RCC 7860 (cell line): Measurements from ENCODE around the gene RAB11FIP3.
A peak's percentile ranks its signal among the peaks of the same experiment; 100 is the strongest.
"Not testable (repeated sequence)": the region's sequence is repeated elsewhere in the genome, so short reads cannot be mapped to it uniquely, and the experiment has no call there.

ENCODE experiments used
- DNase-seq: peaks from one replicate; pipeline ENCODE4 v3.0.0-alpha.2; 2015; ENCODE audit warnings: low spot score
- FAIRE-seq: peaks from 2 replicates; lab custom pipeline; 2012; peaks lifted over from hg19 to GRCh38; lab: Jason Lieb, UNC

The RAB11FIP3 gene

DNA sequence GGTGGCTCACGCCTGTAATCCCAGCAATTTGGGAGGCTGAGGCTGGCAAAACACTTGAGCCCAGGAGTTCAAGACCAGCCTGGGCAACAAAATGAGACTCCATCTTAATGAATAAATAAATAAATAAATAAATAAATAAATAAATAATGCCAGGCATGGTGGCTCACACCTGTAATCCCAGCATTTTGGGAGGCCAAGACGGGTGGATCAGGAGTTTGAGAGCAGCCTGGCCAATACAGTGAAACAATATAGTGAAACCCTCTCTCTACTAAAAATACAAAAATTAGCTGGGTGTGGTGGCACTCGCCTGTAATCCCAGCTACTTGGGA is 10.3 kb upstream of the RAB11FIP3 start:
- FAIRE-seq, DNase-seq: not testable (repeated sequence)

DNA sequence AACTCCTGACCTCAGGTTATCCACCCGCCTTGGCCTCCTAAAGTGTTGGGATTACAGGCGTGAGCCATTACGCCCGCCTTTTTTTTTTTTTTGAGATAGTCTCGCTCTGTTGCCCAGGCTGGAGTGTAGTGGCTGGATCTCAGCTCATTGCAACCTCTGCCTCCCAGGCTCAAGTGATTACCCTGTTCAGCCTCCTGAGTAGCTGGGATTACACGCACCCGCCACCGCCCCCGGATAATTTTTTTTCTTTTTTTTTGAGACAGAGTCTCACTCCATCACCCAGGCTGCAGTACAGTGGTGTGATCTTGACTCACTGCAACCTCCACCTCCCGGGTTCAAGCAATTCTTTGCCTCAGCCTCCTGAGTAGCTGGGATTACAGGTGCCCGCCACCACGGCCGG is 3.3 kb upstream of the RAB11FIP3 start:
- not testable (repeated sequence) for FAIRE-seq, DNase-seq

DNA sequence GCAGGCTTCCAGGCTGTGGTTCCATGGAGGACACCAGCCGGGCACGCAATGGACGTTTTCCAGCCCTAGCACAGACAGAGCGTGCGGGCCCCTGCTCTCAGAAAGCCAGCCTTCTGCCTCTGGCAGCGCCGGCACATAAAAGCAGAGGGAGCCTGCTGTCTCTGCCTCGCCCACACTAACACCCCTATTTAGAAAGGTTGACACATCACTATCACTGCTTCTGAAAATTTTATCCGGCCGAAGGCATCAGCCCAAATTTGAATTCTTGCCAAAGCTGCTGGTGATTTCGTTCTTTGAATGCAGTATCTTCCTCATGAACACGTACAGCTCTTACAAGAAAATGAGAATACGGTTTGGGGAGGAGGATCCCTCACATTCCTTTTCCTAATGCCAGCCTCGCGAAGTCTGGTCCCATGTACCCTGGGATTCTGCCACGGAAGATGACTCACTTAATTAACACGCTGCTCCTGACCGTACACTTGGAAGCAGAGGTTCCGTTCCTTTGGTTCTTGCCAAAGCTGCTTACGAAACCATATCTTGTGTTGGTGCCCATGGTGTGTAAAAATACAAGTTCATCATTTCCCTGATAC is 1.3 kb upstream of the RAB11FIP3 start:
- peak; percentile 91 for DNase-seq
- FAIRE-seq, result peak; percentile 89

DNA sequence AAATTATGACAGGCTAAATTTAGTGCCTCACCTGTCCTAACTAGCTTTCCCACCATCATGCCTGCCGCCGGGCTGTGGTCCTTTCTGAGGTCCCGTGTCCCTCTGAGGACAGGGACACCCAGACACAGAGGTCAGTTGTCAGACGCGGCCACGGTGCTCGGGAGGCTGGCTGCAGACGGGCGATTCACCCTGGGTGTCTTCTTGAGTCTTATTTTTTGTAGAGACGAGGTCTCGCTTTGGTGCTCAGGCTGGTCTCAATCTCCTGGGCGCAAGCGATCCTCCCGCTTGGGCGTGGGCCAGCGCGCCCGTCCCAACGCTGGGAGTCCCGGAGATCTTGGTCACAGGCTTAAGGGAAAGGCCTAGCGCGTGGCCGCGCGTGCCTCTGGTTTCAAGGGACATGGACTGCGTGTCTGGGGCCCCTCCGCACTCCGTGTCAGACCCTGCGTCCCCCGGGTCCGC is 797 bp upstream of the RAB11FIP3 start:
- no peak for DNase-seq
- FAIRE-seq, result no peak

DNA sequence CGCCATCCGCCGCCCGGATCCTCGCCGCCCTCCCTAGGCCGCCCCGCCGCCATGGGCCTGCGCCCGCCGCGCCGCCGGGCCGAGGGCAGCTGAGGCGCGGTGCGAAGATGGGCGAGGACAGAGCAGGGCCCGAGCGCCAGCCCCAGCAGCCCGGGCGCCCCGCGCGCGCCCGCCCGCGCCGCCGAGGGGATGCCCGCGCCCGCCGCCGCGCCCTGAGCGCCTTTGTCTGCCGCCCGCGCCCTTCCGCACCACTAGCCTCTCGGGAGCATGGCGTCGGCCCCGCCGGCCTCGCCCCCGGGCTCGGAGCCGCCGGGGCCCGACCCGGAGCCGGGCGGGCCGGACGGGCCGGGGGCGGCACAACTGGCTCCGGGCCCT is 278 bp downstream of the RAB11FIP3 start:
- no peak for FAIRE-seq
- DNase-seq, result no peak

DNA sequence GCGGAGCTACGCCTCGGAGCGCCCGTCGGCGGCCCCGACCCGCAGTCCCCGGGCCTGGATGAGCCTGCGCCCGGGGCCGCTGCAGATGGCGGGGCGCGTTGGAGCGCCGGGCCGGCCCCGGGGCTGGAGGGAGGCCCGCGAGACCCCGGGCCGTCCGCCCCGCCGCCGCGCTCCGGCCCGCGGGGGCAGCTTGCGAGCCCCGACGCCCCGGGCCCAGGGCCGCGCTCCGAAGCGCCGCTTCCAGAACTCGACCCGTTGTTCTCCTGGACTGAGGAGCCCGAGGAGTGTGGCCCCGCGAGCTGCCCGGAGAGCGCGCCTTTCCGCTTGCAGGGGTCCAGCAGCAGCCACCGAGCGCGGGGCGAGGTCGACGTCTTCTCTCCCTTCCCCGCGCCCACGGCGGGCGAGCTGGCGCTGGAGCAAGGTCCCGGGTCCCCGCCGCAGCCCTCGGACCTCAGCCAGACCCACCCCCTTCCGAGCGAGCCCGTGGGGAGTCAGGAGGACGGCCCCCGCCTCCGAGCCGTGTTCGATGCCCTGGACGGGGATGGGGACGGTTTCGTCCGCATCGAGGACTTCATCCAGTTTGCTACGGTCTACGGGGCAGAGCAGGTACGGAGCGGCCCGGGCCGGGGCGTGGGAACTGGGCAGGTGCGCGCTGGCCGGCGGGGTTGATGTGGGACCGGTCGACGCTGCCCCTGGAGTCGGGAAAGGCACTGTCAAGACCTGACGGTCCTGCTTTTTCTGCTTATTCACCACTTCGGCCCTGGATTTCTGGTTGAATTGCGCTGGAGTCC is 861 bp downstream of the RAB11FIP3 start:
- DNase-seq (no peak), FAIRE-seq (no peak)

DNA sequence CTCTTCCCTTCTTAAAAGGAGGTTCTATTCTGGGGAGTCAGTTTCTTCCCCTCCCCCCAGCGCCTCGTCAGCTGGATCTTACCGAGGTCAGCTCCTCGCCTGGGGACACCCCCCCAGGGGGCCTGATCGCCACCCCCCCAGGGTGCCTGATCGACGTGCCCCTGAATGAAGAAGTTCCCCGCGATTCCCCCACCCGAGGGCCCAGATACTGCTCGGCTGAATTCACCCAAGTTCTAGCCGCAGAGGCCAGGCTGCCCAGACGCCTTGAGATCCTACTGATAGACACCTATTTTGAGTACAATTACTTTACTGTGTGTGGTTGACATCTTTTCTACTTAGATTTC is 1.4 kb downstream of the RAB11FIP3 start:
- FAIRE-seq (no peak), DNase-seq (no peak)

DNA sequence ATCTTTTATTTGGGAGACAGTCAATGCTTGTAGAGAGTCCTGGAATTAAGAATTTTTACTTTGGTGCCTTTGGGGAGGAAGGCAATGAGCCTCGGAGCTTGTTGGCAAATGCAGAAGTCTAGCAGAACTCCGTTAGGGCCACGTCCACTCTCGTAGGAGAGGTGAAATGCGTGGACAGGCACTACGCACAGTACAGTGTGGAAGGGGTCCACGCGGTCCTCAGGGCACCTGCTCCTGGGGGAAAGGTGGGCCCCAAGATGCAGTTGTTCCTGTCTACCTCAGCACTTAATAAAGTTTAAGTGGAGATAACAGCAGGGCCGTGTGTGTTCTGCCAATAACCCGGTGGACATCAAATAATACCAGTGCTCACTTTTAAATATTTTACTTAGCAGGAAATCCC is 1.8 kb downstream of the RAB11FIP3 start:
- FAIRE-seq (no peak), DNase-seq (no peak)

DNA sequence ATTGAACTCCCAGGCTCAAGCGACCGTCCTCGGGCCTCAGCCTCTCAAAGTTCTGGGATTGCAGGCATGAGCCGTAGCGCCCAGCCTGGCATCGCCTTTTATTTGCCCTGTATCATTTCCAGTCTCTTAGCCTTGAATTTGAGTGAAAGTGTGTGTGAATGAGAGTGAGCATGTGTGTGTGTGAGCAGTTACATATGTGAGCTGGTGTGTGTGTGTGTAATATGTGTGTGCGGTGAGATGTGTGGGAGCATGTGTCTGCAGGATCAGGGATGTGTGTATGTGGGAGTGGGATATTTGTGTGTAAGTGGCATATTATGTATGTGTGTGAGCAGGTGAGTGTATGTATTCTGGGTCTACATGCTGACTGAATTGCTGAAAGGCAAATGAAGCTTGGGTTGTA is 5.5 kb downstream of the RAB11FIP3 start:
- DNase-seq, result no peak
- FAIRE-seq, result no peak

DNA sequence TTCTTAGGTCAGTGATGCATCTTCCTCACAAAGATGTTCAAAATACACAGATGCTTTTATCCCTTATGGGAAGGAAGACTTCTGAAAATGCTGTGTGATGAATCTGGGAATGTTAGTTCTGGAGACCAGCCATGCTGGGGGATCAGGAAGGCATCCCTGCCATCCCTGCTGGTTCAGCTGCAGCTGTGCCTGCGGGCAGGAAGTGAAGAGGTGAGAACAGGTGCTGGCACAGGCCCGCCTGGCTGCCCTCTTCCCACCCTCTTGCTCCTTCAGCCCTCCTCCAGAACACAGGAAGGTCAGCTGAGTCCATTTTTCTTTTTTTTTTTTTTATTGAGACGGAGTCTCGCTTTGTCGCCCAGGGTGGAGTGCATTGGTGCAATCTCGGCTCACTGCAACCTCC is 15.2 kb downstream of the RAB11FIP3 start:
- DNase-seq (no peak), FAIRE-seq (no peak)

DNA sequence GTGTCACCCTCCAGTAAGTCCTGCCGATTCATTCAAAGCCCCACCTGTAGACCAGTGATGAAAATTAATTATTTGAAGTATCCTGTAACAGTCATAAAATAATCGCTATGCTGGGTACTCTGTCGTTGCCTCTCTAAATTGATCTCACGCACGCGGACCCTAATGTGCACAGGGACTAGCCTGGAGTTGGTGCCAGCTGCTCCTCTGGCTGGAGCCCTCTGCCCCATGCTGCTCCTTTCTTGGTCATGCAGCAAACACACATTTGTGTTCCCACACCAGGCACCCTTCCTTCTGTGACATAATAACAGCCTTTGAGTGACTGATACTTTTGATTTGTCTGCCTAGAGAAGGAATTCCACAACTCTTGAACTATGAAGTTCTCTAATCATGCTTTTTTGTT is 16.0 kb downstream of the RAB11FIP3 start:
- FAIRE-seq (no peak), DNase-seq (no peak)

DNA sequence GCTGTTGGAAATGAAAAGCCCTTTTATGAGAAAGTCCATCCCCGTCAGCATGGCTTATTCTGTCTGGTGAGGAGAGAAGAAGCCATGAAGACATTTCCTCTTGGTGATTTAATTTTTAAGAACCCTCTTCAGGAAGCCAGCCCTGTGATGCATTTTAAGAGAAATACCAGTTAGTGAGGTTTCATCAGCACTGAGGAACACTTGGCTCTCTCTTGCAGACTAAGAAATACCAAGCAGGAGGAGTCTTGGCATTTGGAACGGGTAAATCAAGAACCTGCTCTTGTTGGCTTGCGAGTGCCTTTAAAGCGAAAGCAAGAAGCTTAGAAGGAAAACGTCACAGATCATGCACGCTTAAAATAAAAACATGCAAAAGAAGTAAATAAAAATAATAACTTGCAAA is 17.5 kb downstream of the RAB11FIP3 start:
- FAIRE-seq (no peak), DNase-seq (no peak)

DNA sequence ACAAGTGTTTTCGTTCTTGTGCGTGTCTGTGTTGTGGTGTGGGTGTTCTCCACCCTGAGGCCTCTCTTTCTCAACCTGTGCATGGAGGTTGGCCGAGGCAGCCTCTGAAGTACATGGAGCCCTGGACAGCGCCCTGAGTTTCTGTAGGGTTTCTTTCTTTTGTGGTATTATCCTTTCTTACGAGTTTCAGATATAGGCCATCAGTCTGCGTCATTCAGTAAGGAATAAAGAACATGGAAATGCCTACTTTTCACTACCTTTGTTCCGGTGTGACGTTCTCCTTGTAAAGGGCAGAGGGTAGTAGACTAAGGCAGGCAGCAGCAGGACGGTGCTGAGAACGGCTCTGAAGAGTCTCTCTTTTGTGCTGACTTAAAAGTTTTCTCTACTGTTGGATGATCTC is 18.6 kb downstream of the RAB11FIP3 start:
- no peak for FAIRE-seq

DNA sequence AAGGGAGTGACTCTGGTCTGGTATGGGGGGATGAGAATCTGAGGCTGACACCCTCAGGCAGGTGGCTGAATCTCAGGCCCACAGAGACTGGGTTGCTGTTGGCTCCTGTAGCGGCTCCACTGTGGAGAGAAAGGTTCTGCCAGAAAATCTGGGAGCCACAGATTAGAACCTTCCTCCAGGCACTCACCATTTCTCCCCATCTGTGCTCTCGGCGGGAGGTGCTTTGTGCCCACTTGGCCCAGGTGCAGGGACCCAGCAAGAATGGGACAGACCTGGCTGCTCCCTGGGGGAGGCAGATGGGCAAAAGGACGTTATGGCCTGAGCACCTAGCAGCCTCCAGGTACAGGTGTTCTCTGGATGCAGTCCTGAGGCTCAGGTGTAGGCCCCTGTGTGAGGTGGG is 20.1 kb downstream of the RAB11FIP3 start:
- DNase-seq (no peak), FAIRE-seq (no peak)

More for the DNA sequence above, 18.6 kb downstream of the RAB11FIP3 start:
- no peak for DNase-seq

DNA sequence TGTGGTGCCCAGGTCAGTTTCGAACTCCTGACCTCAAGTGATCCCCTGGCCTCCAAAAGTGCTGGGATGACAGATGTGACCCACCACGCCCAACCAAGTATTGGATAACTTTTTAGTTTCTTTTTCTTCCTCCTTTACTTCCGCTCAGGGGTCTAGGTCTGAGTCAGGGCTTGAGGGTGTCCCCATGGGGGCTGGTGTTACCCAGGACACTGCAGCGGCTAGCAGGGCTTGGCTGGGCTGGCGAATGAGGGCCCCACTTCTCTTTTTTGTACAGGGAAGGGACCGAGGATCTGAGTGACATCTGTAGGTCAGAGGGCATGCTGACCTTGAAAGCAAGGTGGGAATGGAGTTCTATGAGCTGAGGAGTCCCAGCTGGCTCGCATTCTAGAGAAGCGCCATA is 24.9 kb downstream of the RAB11FIP3 start:
- DNase-seq (no peak), FAIRE-seq (no peak)

DNA sequence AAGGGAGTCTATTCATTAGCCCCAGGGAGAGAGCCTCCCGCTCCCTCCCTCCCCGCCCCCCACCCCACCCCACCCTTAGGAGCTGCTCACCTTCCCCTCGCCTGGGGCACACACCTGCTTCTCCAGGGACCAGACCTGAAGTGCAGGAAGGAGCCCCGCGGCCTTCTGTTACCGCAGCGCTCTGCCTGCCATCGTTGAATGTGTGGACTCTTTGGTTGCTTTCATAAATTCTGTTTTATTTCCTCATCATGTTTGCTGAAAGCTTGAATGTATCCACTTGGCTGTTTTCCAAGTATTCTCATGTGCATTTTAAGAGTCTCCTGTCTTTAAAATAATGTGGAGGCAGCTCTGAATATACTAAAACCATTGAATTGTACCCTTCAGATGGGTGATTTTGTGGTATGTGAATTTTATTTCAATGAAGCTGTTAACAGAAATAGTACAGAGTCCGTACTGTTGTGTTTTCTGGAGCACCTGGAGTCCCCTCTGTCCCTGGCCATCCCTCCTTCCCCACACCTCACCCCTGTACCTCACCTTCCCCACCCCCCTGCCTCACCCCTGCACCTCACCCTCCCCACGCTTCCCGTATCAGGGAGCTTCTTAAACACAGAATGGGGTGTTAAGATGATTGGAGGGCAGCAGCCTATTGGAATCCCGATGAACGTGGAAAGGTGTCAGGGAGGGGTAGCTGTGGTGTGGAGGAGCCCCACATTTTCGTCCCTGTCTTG is 25.5 kb downstream of the RAB11FIP3 start:
- DNase-seq (no peak), FAIRE-seq (no peak)

DNA sequence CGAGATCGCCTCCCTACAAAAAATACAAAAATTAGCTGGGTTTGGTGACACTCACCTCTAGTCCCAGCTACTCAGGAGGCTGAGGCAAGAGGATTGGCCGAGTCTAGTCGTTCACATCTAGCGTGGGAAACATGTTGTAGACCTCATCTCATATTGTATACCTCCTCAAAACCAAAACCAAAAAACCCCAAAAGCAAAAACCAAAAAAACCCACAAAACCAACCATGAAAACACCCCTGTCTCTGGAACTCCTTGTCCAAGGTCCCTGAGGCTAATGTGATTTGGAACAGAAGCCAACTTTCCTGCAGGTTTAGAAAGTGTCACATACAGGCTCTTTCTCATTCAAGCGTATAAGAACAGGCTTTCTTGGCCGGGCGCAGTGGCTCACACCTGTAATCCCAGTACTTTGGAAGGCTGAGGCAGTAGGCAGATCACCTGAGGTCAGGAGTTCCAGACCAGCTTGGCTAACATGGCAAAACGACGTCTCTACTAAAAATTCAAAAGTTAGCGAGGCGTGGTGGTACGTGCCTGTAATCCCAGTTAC is 29.0 kb downstream of the RAB11FIP3 start:
- FAIRE-seq (no peak), DNase-seq (no peak)

DNA sequence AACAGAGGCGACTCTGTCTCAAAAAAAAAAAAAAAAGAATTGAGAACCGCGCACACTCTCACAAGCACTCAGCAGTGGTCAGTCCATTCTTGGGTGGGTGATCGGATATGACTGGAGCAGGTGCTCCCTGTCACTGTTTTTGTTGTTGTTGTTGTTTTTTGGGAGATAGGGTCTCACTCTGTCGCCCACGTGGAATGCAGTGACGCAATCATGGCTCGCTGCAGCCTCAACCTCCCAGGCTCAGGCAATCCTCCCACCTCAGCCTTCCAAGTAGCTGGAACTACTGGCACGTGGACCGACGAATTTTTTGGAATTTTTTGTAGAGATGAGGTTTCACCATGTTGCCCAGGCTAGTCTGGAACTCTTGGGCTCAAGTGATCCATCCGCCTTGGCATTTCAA is 30.0 kb downstream of the RAB11FIP3 start:
- no peak for FAIRE-seq
- no peak for DNase-seq

DNA sequence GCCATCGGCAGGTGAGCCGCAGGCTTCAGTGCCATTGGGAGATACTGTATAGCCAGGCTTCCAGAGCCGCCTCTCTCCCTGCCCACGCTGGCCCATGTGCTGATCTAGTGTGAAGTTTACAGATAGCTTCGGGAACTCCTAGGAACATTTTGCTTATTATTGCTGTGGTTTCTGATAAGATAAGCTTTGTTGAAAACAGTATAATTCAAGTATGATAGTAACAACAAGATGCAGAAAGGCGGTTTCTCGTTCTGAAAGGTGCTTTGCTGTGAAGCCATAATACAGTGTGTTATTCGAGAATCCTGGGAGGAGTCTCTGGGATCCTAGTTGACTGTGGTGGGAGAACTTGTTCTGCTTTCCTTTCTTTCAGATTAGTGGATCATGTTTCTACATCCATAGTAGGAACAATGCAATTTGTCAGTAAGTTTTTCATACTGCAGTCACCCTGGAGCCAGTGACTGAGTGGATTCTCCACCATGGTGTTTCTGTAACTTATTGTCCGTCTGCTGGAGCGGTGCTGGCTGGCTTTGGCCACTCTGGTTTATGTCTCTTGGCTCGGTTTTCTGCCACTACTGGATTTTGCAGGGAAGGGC is 31.5 kb downstream of the RAB11FIP3 start:
- no peak for DNase-seq

DNA sequence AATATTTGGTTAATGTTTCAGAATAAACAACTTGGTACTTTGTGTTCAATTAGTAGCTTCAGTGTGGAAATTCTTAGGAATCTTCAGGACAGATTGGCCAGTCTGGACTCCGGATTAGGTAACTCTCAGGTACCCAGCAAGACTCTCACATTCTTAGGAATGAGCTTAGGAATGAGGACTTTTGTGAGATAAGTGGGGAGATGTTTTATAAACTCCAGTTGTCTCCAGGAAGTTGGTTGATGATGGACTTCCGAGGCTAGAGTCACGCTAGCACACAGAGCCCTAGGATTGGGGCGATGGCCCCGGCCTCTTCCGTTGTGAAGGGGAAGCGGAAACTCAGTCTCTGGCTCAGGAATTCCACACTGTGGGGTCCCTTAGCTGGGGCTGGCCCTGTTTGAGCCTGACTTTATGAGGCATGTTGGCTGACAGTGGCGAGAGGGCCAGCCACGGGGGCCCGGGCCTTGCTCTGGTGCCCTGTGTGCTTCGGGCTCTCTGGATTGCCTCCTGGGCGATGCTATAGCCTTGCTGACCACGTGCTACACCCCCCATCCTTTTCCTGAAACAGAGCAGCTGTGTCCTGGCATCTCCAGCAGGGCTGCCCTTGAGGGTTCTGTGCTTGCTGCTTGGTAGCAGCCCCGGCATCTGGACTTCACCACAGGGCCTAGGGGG is 32.4 kb downstream of the RAB11FIP3 start:
- no peak for DNase-seq
- no peak for FAIRE-seq

More for the DNA sequence above, 31.5 kb downstream of the RAB11FIP3 start:
- no peak for FAIRE-seq

DNA sequence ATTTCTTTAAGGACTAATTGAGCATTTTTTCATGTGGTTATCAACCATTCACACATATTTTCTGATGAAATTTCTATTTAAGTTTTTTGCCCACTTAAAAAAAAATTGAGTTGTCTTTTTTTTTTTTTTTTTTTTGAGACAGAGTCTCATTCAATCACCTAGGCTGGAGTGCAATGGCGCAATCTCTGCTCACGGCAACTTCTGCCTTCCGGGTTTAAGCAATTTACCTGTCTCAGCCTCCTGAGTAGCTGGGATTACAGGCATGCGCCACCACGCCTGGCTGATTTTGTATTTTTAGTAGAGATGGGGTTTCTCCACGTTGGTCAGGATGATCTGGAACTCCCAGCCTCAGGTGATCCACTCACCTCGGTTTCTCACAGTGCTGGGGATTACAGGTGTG is 34.3 kb downstream of the RAB11FIP3 start:
- FAIRE-seq (no peak), DNase-seq (no peak)
